OCI-LY7 (cell line): ENCODE measurements around the gene FAM120B. TPM values are rescaled to one million over a fixed set of nuclear protein-coding genes. Genes with fewer than 3 reads are reported as not detected.

Experiments
- BruUV-seq: library from RNA; stranded (reverse); fragments of 400-500 nt; replicated peaks from 2 replicates; lab custom pipeline; 2021; lab: Mats Ljungman, UMichigan
- CTCF ChIA-PET: fragments of 300-600 bp; sonication (Branson Sonifier 250); formaldehyde crosslinking; loops from one replicate; lab custom pipeline; 2022; ENCODE audit warnings: antibody characterized with exemption; ENCODE audit not compliant: unreplicated experiment; lab: Charles Lee
- POLR2A ChIA-PET: fragments of 300-600 bp; sonication (Branson Sonifier 250); formaldehyde crosslinking; loops from one replicate; lab custom pipeline; 2022; ENCODE audit warnings: antibody characterized with exemption; lab: Charles Lee
- DNase-seq: peaks from one replicate; pipeline ENCODE4 v3.0.0-alpha.2; 2015; ENCODE audit warnings: low spot score
- H2AFZ ChIP-seq: fragments of 200-600 bp; sonication (generic), shearing (Covaris generic); 2 replicates; pipeline ENCODE4 v1.6.1; 2014; ENCODE audit warnings: mild to moderate bottlenecking, antibody characterized with exemption, low read length, moderate library complexity
- H3K27ac ChIP-seq: fragments of 200-600 bp; sonication (generic); 2 replicates; pipeline ENCODE4 v1.5.1; 2014; ENCODE audit warnings: mixed run types, low read depth, mild to moderate bottlenecking, moderate library complexity, low read length, inconsistent platforms; ENCODE audit not compliant: poor library complexity, severe bottlenecking
- H3K36me3 ChIP-seq: fragments of 200-600 bp; sonication (generic); 2 replicates; pipeline ENCODE4 v1.6.1; 2014; ENCODE audit warnings: mild to moderate bottlenecking, antibody characterized with exemption, low read length, moderate library complexity, mixed read lengths; ENCODE audit not compliant: insufficient read depth
- H3K4me1 ChIP-seq: fragments of 200-600 bp; sonication (generic); 2 replicates; pipeline ENCODE4 v1.5.1; 2014; ENCODE audit warnings: mild to moderate bottlenecking, low read length; ENCODE audit not compliant: insufficient read depth, poor library complexity, severe bottlenecking
- H3K4me2 ChIP-seq: fragments of 200-600 bp; sonication (generic); 2 replicates; pipeline ENCODE4 v1.6.1; 2014; ENCODE audit warnings: mild to moderate bottlenecking, low read length
- H3K4me3 ChIP-seq: fragments of 200-600 bp; sonication (generic); 2 replicates; pipeline ENCODE4 v1.5.1; 2014; ENCODE audit warnings: mild to moderate bottlenecking, low read depth, low read length; ENCODE audit not compliant: poor library complexity, severe bottlenecking
- H3K79me2 ChIP-seq: fragments of 200-600 bp; sonication (generic); 2 replicates; pipeline ENCODE4 v1.6.1; 2016; ENCODE audit warnings: low read depth, mild to moderate bottlenecking, low read length, moderate library complexity, mixed read lengths; ENCODE audit not compliant: insufficient read depth
- H3K9me2 ChIP-seq: fragments of 200-600 bp; sonication (generic); 2 replicates; pipeline ENCODE4 v1.6.1; 2016; ENCODE audit warnings: mild to moderate bottlenecking, low read length, mixed read lengths; ENCODE audit not compliant: insufficient read depth
- H3K9me3 ChIP-seq: fragments of 200-600 bp; sonication (generic); 2 replicates; pipeline ENCODE4 v1.6.1; 2014; ENCODE audit warnings: mild to moderate bottlenecking, mixed run types, low read length, mixed read lengths
- H4K20me1 ChIP-seq: fragments of 200-600 bp; sonication (generic); 2 replicates; pipeline ENCODE4 v1.6.1; 2014; ENCODE audit warnings: mild to moderate bottlenecking, antibody characterized with exemption, low read length, moderate library complexity, mixed read lengths; ENCODE audit not compliant: insufficient read depth
- EZH2phosphoT487 ChIP-seq: fragments of 200-600 bp; sonication (generic); IDR thresholded peaks from 2 replicates; pipeline ENCODE4 v1.6.1; 2018; ENCODE audit warnings: low read depth, borderline replicate concordance, mild to moderate bottlenecking, mixed run types, antibody characterized with exemption, low read length, moderate library complexity, mixed read lengths
- intact Hi-C: fragments of 100-400 bp; cut with micrococcal nuclease; formaldehyde crosslinking; loops from one replicate; pipeline ENCODE4 v1.10.0; 2022; ENCODE audit not compliant: unreplicated experiment
- total RNA-seq, 2 experiments: library from RNA; depleted of rRNA in 1 of 2; stranded (reverse); fragments of >200 nt in 1 of 2; shearing (Covaris generic) in 1 of 2; gene quantifications; 2 replicates each; pipeline ENCODE4 v1.2.3, GENCODE V29; 2014 to 2022
- TF ChIP-seq, protein P1 (sequence below): fragments of 200-600 bp; sonication (generic); conservative IDR thresholded peaks from 2 replicates; pipeline ENCODE4 v1.5.1; 2014; ENCODE audit warnings: mild to moderate bottlenecking, antibody characterized with exemption, low read length, moderate library complexity, mixed read lengths

FAM120B gene
- total RNA-seq, 2 experiments from 2014 or later, result 12.8 to 32.9 TPM

DNA sequence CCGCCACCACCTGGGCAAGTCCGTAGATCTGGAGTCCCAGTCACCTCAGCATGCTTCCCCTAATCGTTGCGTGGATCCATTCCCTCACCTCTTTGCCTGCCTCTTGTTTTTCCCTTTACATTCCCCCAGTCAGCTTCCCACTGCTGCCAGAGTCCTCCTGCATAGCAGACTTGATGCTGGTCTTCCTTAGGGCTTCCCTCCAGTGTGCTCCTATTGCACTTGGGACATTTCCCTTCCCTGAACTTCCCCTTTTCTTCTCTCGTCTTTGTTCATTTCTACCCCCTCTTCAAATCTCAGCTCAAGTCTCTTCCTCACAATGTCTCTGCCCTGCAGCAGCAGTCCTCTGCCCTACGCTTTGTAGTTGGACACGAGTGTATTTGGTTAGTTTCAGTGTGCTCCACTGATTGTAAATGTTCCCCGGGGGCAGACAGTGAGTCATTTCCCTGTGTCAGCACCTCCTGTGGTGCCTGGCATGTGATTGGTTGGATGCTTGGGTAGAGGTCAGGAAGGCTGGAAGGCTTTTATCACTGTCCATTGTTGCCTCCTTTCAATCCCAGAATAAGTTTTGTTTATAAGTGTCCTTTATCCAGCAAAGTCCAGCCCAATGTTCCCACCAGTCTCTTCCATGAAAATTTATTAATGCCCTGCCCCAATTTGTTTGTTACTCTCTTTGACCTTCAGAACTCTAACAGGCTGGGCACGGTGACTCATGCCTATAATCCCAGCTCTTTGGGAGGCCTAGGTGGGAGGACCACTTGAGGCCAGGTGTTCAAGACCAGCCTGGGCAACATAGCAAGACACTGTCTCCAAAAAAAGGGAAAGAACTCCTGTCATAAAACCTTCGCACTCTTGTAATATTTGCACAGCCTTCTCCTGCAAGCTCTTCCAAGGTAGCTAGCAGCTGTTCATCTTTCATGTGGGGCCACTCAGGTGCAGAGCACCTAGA, 38.3 kb downstream of the FAM120B start:
- no peak overlapping the region for H3K4me2 ChIP-seq
- CTCF ChIA-PET, result no interaction called here
- no peaks in the 10 kb centered on the region for H3K9me2 ChIP-seq

DNA sequence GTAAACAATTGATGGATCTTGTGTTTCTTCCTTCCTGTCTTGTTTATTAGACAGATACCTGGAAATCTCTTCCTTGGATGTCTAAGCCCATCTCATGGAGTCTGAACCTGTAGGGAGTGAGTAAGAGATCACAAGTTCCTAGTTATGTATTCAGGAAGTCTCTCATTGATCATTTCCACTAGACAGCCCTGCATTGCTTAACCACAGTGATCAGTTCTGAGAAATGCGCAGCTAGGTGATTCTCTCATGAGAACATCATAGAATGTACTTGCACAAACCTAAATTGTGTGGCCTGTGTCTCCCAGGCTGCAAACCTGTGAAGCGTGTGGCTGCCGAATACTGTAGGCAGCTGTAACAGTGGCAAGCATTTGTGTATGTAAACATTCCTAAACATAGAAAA, 39.1 kb downstream of the FAM120B start:
- peaks cover 2% of the 10 kb centered on the region; the same call in 1 of the 2 replicates for H3K9me3 ChIP-seq
- H3K4me2 ChIP-seq, result no peak overlapping the region
- ChIA-PET CTCF (no interaction called here), POLR2A (no interaction called here)
- H4K20me1 ChIP-seq, result no peaks in the 10 kb centered on the region
- BruUV-seq, result no TSS peak
- H3K4me1 ChIP-seq, result no peaks in the 10 kb centered on the region
- H3K4me3 ChIP-seq, result no peak overlapping the region
- no peak for DNase-seq
- H3K79me2 ChIP-seq, result no peaks in the 10 kb centered on the region
- no peak overlapping the region for H3K27ac ChIP-seq
- TF ChIP-seq, protein P1, sequence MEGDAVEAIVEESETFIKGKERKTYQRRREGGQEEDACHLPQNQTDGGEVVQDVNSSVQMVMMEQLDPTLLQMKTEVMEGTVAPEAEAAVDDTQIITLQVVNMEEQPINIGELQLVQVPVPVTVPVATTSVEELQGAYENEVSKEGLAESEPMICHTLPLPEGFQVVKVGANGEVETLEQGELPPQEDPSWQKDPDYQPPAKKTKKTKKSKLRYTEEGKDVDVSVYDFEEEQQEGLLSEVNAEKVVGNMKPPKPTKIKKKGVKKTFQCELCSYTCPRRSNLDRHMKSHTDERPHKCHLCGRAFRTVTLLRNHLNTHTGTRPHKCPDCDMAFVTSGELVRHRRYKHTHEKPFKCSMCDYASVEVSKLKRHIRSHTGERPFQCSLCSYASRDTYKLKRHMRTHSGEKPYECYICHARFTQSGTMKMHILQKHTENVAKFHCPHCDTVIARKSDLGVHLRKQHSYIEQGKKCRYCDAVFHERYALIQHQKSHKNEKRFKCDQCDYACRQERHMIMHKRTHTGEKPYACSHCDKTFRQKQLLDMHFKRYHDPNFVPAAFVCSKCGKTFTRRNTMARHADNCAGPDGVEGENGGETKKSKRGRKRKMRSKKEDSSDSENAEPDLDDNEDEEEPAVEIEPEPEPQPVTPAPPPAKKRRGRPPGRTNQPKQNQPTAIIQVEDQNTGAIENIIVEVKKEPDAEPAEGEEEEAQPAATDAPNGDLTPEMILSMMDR, result no peak
- TF ChIP-seq EZH2phosphoT487, result no peak
- no peaks in the 10 kb centered on the region for H3K9me2 ChIP-seq
- intact Hi-C loops, result no loop called here
- peaks cover 62% of the 10 kb centered on the region for H3K36me3 ChIP-seq
- no peak overlapping the region for H2AFZ ChIP-seq

More for the DNA sequence above, 38.3 kb downstream of the FAM120B start:
- no peak for TF ChIP-seq EZH2phosphoT487
- TF ChIP-seq, protein P1, result no peak
- Histone ChIP-seq H3K4me1 (no peaks in the 10 kb centered on the region), H3K9me3 (no peaks in the 10 kb centered on the region), H3K36me3 (peaks cover 57% of the 10 kb centered on the region), H4K20me1 (no peaks in the 10 kb centered on the region), H3K79me2 (no peaks in the 10 kb centered on the region), H3K4me3 (no peak overlapping the region), H3K27ac (no peak overlapping the region), H2AFZ (no peak overlapping the region)
- POLR2A ChIA-PET, result no interaction called here
- no peak for DNase-seq
- BruUV-seq, result no TSS peak
- intact Hi-C loops, result no loop called here

DNA sequence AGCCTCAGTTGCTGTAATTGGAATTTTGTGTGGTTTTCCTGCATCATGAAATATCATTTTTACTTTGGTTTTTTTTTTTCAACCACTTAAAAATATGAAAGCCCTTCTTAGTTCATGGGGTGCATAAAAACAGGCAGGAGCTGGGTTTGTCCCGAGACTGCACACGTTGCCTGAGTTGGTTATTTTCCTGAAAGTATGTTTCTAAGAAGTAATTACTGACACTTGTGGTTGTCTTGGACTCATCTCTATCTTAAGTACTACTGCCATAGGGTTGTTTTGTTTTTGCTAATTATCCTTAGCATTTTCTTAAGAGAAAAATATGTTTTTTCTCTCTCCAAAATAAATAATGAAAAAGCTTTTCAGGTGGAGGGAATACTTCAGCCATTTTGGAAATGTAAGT, 40.1 kb downstream of the FAM120B start:
- no peak for TF ChIP-seq EZH2phosphoT487
- TF ChIP-seq, protein P1, result no peak
- no TSS peak for BruUV-seq
- Histone ChIP-seq H4K20me1 (no peaks in the 10 kb centered on the region), H3K27ac (no peak overlapping the region), H3K9me3 (peaks cover 8% of the 10 kb centered on the region; the same call in 1 of the 2 replicates), H3K4me2 (no peak overlapping the region), H3K4me3 (no peak overlapping the region), H2AFZ (no peak overlapping the region), H3K79me2 (no peaks in the 10 kb centered on the region), H3K4me1 (no peaks in the 10 kb centered on the region), H3K9me2 (no peaks in the 10 kb centered on the region), H3K36me3 (peaks cover 65% of the 10 kb centered on the region)
- ChIA-PET CTCF (no interaction called here), POLR2A (interaction anchor here (0.6 kb wide), 1 partner anchor 234 kb away, joined by 3 read pairs; no protein-coding TSS in a partner anchor)
- intact Hi-C loops, result no loop called here
- DNase-seq, result no peak
